Measurements from ENCODE around the gene ESPNL. TPM values are rescaled to one million over a fixed set of nuclear protein-coding genes. Genes with fewer than 3 reads are reported as not detected.

The ESPNL gene
- total RNA-seq, 1 donor from 2014 or later, result not detected

GRCh38 chr2:238104691-238105371 lies 4.7 kb downstream of the ESPNL start:
- no peak overlapping the region for H3K4me3 Mint-ChIP-seq (ENCODE audit: unreplicated experiment)
- no peaks in the 10 kb centered on the region for H3K27me3 Mint-ChIP-seq (ENCODE audit: unreplicated experiment)
- no peak for TF ChIP-seq CTCF (IDR thresholded peaks at IDR 0.05)
- DNase-seq (ENCODE audit: extremely low spot score, unreplicated experiment), result peak; percentile 80
- H3K27ac Mint-ChIP-seq (ENCODE audit: unreplicated experiment), result no peak overlapping the region
- H3K9me3 Mint-ChIP-seq (ENCODE audit: unreplicated experiment), result no peaks in the 10 kb centered on the region
- no peaks in the 10 kb centered on the region for H3K36me3 Mint-ChIP-seq (ENCODE audit: unreplicated experiment)
- H3K4me1 Mint-ChIP-seq (ENCODE audit: unreplicated experiment), result peaks cover 11% of the 10 kb centered on the region

GRCh38 chr2:238105506-238106338 lies 5.6 kb downstream of the ESPNL start:
- peaks cover 11% of the 10 kb centered on the region for H3K4me1 Mint-ChIP-seq (ENCODE audit: unreplicated experiment)
- H3K27ac Mint-ChIP-seq (ENCODE audit: unreplicated experiment), result no peak overlapping the region
- no peak overlapping the region for H3K4me3 Mint-ChIP-seq (ENCODE audit: unreplicated experiment)
- no peaks in the 10 kb centered on the region for H3K9me3 Mint-ChIP-seq (ENCODE audit: unreplicated experiment)
- H3K27me3 Mint-ChIP-seq (ENCODE audit: unreplicated experiment), result no peaks in the 10 kb centered on the region
- no peak for TF ChIP-seq CTCF (IDR thresholded peaks at IDR 0.05)
- DNase-seq (ENCODE audit: extremely low spot score, unreplicated experiment), result peak; percentile 82
- no peaks in the 10 kb centered on the region for H3K36me3 Mint-ChIP-seq (ENCODE audit: unreplicated experiment)

- no peaks in the 10 kb centered on the region for H3K27me3 Mint-ChIP-seq (ENCODE audit: unreplicated experiment)
- peaks cover 11% of the 10 kb centered on the region for H3K4me1 Mint-ChIP-seq (ENCODE audit: unreplicated experiment)
- H3K4me3 Mint-ChIP-seq (ENCODE audit: unreplicated experiment), result no peak overlapping the region
- no peaks in the 10 kb centered on the region for H3K9me3 Mint-ChIP-seq (ENCODE audit: unreplicated experiment)
- H3K27ac Mint-ChIP-seq (ENCODE audit: unreplicated experiment), result no peak overlapping the region
- DNase-seq (ENCODE audit: extremely low spot score, unreplicated experiment), result peak; percentile 83
- no peaks in the 10 kb centered on the region for H3K36me3 Mint-ChIP-seq (ENCODE audit: unreplicated experiment)
- no peak for TF ChIP-seq CTCF (IDR thresholded peaks at IDR 0.05)
Observed at GRCh38 chr2:238106339-238106697, 6.2 kb downstream of the ESPNL start.

- DNase-seq (ENCODE audit: extremely low spot score, unreplicated experiment), result peak; percentile 81
- H3K36me3 Mint-ChIP-seq (ENCODE audit: unreplicated experiment), result peaks cover under 1% of the 10 kb centered on the region
- peaks cover 11% of the 10 kb centered on the region for H3K4me1 Mint-ChIP-seq (ENCODE audit: unreplicated experiment)
- no peaks in the 10 kb centered on the region for H3K27me3 Mint-ChIP-seq (ENCODE audit: unreplicated experiment)
- peak; percentile 36 for TF ChIP-seq CTCF (IDR thresholded peaks at IDR 0.05)
- H3K4me3 Mint-ChIP-seq (ENCODE audit: unreplicated experiment), result no peak overlapping the region
- H3K27ac Mint-ChIP-seq (ENCODE audit: unreplicated experiment), result no peak overlapping the region
- peaks cover 2% of the 10 kb centered on the region for H3K9me3 Mint-ChIP-seq (ENCODE audit: unreplicated experiment)
Observed at GRCh38 chr2:238106698-238107524, 6.8 kb downstream of the ESPNL start.
